GM18873 (cell line): Measurements from ENCODE around the gene CTAGE1.

Experiments
- ATAC-seq: cut with Tn5 transposase; IDR thresholded peaks from one replicate; pipeline ENCODE4 v1.9.1; 2021; ENCODE audit warnings: mild to moderate bottlenecking, moderate library complexity, moderate number of reproducible peaks; ENCODE audit not compliant: unreplicated experiment, low FRiP score

Gene CTAGE1

GRCh38 chr18:22436136-22436535 lies 18.4 kb upstream of the CTAGE1 start:
- no peak for ATAC-seq

- ATAC-seq, result no peak
These were observed 17.4 kb upstream of the CTAGE1 start for GRCh38 chr18:22434973-22435608.

- ATAC-seq, result no peak
These were observed 16.2 kb upstream of the CTAGE1 start for GRCh38 chr18:22433956-22434355.

- ATAC-seq, result no peak
These were observed 15.0 kb upstream of the CTAGE1 start for GRCh38 chr18:22432657-22433137.

DNA sequence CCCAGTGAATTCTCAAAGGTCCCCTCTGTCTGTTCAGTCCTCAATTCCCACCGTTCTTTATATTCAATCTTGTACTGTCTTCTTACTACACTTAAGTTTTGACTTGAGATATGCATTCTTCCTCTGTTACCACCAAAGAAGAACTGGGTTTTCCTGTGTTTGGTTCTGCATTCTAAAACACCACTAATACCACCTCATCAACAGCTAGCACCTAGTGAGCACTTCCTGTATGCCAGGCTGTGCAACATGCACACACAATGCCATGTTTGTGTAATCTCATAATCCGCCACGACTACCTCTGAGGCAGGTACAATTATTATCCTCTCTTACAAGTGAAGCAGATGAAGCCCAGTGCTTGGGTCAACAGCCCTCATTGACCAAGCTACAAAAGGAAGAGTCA lies 11.8 kb upstream of the CTAGE1 start:
- no peak for ATAC-seq

- ATAC-seq, result no peak
These were observed 11.0 kb upstream of the CTAGE1 start for GRCh38 chr18:22428672-22429071.

GRCh38 chr18:22427822-22428549 lies 10.3 kb upstream of the CTAGE1 start:
- no peak for ATAC-seq

GRCh38 chr18:22424565-22424963 lies 6.8 kb upstream of the CTAGE1 start:
- ATAC-seq, result no peak

DNA sequence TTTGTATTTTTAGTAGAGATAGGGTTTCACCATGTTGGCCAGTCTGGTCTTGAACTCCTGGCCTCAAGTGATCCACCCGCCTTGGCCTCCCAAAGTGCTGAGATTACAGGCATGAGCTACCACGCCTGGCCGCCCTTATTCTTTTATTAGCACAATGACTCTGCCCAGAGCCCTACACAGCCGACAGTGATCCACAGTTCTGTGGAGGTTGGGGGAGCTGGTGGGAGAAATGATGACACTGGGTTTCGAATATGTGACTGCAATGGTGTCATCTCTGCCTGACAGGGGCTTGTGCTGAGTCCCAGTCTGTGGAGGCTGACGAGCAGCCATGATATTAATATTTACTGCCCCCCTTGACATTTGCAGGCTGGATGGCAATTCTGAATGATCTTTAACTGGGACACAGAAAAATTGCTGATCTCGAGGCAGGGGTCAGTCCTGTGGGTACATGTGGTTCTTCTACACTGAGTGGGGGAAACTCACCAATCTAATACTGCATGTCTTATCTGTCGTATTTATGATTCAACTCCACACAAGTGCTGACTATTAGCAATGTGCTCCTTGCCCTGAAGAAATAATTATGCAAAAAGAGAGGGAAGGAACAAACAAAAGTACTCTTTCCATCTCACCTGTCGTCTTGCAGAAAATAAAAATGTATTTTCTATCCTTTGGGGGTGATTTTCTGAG lies 6.3 kb upstream of the CTAGE1 start:
- ATAC-seq, result no peak

GRCh38 chr18:22422909-22423548 lies 5.3 kb upstream of the CTAGE1 start:
- no peak for ATAC-seq

DNA sequence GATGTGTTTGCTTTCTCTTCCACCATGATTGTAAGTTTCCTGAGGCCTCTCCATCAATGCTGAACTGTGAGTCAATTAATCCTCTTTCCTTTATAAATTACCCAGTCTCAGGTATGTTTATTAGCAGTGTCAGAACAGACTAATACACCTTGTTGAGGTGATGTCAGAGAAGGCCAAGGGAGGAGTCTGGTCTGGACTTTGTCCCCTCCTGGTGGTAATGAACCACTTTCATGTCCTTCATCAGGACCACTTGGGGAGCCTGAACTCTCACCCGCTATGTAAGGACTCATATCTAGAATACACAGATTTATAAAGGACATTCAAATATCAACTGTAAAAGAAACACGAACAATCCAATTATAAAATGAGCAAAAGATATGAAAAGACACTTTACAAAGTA lies 2.9 kb upstream of the CTAGE1 start:
- no peak for ATAC-seq

DNA sequence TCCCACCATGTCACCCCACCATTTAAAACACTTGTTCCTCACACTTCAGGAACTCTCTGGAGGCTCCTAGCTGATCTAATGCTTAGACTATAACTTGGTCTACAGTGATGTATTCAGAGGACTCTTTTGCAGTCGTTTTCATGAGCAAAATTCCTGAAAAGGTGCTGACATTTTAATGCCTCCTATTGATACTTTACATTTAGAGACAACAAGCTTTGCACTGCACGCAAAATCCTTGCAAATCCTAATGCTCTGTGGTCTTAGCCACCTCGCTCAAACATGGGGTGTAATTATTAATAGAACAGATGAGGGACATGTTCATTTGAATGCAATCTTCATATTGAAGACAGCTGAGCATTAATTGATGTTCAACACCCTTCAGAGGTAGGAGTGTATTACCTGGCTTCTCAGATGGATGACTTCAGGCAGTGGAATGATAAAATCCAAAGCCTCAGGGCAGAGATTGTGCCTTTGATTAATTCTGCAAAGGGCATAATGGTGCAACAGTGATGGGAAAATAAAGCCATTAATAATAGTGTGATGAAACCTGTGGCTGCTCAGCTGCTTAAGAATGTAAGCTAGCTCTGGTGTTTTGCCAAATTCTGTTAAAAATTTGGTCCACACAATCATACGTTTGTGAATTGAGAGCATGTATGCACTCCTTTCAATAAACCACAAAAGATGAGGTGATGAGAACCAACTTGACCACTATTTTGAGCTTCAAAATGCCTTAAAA lies 5.4 kb downstream of the CTAGE1 start:
- ATAC-seq, result no peak

GRCh38 chr18:22411446-22411845 lies 6.3 kb downstream of the CTAGE1 start:
- ATAC-seq, result no peak

GRCh38 chr18:22410126-22410525 lies 7.6 kb downstream of the CTAGE1 start:
- ATAC-seq, result no peak

GRCh38 chr18:22409445-22409844 lies 8.3 kb downstream of the CTAGE1 start:
- no peak for ATAC-seq

DNA sequence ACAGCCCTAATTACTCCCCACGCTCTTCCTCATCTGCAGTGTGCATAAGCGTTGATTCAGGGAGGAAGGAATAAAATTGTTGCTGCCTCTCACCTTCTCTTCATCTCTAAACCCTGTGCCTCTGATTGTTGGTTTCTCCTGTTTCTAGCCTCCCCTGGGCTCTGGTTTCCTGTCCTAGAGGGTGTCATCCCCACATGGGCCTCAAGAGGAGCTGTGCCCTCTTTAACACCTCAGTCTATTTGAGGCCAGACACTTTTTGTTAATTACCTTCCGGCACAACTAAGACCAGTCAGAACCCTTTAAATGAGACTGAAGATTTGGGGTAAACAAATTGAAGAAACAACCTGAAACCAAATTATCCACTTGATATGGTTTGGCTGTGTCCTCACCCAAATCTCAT lies 9.7 kb downstream of the CTAGE1 start:
- ATAC-seq, result no peak

DNA sequence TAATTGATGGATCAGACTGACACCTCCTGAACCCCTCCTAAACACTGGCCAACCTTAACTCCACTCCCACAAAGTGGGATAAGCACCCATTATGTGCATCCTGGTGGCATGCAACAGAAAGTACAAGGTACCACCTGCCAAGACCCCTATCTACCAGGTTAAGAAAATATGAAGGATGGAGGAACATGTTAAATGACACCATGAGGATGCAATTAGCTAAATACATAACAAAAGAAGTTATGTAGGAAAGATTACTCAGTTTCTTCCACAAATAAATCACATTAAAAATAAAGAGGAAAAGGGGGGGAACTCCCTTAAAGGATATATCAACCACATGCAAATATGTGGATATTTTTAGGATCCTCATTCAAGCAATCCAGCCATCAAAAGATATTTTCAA lies 12.6 kb downstream of the CTAGE1 start:
- no peak for ATAC-seq

GRCh38 chr18:22403950-22404349 lies 13.8 kb downstream of the CTAGE1 start:
- no peak for ATAC-seq

DNA sequence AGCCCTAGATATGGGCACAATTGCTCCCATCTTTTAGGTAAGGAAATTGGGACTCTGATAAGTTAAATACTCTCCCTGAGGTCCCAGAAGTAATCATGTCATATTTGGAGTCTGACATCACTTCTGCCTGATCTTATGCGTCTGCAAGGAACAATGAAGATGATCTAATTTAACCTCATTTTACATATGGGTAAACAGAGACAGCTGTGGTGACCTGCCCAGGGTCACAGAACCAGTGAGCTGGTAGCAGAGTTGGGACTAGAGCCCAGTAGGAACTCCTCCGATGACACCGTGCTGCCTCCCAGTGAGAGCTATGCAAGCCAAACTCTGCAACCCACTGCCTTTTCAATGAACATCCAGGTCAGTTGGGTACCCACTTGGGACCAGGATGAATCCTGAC lies 17.8 kb downstream of the CTAGE1 start:
- no peak for ATAC-seq

DNA sequence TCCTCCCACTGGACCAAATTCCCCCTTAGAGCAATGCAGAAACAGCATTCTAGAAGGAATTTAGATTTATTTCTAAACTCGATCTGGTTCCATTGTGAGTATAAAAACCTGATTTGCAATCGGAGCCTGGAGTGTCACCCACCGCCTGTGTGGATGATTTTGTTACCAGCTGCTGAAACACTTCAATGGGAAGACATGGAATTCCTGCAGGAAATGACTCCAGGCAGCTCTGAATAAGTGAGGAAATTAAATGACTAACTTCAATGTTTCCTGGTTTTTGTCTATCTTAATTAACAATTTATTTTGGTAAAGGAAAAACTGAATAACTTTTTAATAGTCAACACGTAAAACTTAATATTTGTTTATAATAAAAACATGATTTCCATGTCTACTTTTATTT lies 19.3 kb downstream of the CTAGE1 start:
- no peak for ATAC-seq
